CD4-positive, alpha-beta T cell treated with Interleukin-17A for 1 hour (primary cell): ENCODE data around the gene GMIP.
"Not testable (repeated sequence)": the region's sequence is repeated elsewhere in the genome, so short reads cannot be mapped to it uniquely, and the experiment has no call there.

Experiments
- DNase-seq: peaks from one replicate; pipeline ENCODE4 v3.0.0-alpha.2; 2020

GMIP gene, protein sequence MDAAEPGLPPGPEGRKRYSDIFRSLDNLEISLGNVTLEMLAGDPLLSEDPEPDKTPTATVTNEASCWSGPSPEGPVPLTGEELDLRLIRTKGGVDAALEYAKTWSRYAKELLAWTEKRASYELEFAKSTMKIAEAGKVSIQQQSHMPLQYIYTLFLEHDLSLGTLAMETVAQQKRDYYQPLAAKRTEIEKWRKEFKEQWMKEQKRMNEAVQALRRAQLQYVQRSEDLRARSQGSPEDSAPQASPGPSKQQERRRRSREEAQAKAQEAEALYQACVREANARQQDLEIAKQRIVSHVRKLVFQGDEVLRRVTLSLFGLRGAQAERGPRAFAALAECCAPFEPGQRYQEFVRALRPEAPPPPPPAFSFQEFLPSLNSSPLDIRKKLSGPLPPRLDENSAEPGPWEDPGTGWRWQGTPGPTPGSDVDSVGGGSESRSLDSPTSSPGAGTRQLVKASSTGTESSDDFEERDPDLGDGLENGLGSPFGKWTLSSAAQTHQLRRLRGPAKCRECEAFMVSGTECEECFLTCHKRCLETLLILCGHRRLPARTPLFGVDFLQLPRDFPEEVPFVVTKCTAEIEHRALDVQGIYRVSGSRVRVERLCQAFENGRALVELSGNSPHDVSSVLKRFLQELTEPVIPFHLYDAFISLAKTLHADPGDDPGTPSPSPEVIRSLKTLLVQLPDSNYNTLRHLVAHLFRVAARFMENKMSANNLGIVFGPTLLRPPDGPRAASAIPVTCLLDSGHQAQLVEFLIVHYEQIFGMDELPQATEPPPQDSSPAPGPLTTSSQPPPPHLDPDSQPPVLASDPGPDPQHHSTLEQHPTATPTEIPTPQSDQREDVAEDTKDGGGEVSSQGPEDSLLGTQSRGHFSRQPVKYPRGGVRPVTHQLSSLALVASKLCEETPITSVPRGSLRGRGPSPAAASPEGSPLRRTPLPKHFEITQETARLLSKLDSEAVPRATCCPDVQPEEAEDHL

DNA sequence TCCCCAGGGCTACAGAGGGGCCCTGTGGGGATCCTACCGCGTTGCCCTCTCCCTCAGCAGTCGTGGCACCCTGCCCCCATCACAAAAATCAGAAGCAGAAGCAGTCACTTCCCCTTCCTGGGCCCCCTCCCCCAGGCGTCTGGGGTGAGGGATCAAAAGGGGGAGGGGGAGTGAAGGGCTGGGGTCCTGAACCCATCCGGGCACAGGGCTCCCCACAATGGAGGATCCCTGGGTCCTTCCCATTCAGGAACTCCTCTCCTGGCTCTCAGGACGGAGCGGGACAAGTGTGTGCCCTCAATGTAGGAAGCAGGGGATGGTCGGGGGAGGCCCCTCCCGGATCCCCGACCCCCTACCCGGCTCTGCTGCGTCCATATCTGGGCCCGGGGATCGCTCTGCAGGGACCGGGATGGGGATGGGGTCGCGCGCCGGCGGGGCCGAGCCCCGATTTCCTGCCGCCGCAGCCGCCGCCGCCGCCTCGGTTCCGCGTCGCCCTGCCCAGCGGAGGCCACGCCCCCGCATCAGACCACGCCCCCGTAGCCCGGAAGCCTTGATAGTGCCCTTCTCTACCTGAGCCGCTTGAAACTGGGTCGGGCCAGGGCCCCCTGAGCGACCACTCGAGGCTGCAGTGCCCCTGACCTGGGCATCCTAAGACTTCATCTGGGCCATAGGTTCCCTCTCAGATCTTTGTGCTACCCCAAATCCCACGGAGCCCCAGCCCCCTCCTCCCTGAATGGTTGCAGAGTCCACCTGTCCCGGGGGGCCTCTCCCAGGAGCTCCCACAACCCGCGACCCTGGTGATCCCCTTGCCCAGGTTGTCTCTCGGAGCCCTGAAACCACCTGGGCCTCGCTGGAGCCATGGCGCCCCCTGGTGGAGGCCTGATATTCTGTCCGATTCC, at the start of gene GMIP:
Gene GMIP (minus strand): TSS at position 500 of the 896 bp plus-strand sequence. CDS start 128 bp downstream, at position 372.
- DNase-seq, result peak; percentile 90

DNA sequence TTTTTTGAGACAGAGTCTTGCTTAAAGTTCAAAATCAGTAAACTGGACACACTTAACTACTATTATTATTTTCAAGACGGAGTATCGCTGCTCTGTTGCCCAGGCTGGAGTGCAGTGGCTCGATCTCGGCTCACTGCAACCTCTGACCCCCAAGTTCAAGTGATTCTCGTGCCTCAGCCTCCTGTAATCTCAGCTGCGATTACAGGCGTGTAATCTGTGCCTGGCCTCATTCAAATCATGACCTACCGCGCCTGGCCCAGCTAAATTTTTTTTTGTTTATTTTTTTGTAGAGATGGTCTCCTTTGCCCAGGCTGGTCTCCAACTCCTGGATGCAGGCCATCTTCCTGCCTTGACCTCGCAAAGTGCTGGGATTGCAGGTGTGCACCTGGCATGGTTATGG, 48.2 kb upstream of the GMIP start:
- DNase-seq, result no peak

DNA sequence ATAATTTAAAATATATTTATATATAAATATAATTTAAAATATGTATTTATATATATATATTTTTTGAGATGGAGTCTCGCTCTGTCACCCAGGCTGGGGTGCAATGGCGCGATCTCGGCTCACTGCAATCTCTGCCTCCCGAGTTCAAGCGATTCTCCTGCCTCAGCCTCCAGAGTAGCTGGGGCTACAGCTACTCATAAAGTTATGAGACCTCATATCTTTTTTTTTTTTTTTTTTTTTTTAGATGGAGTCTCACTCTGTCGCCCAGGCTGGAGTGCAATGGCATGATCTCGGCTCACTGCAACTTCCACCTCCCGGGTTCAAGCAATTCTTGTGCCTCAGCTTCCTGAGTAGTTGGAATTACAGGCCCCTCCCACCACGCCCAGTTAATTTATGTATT, 45.6 kb upstream of the GMIP start:
- DNase-seq, result not testable (repeated sequence)

DNA sequence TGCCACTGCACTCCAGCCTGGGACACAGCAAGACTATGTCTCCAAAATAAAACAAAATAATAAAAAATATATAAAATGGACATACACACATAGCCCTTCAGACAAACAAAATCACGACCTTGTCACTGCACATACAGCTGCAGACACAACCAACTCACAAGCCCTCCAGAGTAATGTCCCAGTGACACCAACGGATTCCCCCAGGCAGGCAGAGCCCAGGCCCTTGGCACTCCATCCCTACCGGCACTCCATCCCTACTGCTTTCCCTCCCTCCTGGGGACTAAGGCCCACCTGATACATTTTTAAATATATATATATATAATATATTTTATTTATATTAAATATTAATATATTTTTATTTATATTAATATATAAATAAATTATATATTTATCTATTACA, 43.6 kb upstream of the GMIP start:
- DNase-seq, result no peak

DNA sequence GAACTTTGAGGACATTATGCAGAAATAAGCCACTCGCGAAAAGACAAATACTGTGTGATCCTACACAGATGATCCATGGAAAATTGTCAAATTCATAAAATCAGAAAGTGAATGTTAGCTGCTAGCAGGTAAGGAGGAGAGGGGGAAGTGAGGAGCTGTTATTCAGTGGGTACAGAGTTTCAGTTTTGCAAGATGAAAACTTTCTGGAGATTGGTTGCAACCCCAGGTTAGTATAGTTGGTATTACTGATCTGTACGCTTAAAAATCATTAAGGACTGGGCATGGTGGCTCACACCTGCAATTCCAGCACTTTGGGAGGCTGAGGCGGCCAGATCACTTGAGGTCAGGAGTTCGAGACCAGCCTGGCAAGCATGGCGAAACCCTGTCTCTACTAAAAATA, 43.1 kb upstream of the GMIP start:
- DNase-seq, result no peak

DNA sequence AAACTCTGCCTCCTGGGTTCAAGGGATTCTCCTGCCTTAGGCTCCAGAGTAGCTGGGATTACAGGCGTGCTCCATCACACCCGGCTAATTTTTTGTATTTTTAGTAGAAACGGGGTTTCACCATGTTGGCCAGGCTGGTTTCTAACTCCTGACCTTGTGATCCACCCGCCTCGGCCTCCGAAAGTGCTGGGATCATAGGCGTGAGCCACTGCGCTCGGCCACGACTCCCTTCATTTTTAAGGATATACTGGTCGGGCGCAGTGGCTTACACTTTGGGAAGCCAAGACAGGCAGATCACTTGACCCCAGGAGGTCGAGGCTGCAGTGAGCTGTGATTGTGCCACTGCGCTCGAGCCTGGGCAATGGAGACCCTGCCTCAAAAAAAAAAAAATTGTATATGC, 42.7 kb upstream of the GMIP start:
- not testable (repeated sequence) for DNase-seq

DNA sequence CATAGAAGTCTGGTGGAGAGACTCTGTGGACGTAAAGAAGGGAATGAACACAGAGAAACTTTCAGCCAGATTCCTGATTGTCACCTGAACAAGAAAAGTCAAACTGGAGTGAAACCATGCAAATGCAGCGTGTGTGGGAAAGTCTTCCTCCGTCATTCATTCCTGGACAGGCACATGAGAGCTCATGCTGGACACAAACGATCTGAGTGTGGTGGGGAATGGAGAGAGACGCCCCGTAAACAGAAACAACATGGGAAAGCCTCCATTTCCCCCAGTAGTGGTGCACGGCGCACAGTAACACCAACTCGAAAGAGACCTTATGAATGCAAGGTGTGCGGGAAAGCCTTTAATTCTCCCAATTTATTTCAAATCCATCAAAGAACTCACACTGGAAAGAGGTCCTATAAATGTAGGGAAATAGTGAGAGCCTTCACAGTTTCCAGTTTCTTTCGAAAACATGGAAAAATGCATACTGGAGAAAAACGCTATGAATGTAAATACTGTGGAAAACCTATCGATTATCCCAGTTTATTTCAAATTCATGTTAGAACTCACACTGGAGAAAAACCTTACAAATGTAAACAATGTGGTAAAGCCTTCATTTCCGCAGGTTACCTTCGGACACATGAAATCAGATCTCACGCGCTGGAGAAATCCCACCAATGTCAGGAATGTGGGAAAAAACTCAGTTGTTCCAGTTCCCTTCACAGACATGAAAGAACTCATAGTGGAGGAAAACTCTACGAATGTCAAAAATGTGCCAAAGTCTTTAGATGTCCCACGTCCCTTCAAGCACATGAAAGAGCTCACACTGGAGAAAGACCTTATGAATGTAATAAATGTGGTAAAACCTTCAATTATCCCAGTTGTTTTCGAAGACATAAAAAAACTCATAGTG, 36.0 kb upstream of the GMIP start:
- DNase-seq, result no peak

DNA sequence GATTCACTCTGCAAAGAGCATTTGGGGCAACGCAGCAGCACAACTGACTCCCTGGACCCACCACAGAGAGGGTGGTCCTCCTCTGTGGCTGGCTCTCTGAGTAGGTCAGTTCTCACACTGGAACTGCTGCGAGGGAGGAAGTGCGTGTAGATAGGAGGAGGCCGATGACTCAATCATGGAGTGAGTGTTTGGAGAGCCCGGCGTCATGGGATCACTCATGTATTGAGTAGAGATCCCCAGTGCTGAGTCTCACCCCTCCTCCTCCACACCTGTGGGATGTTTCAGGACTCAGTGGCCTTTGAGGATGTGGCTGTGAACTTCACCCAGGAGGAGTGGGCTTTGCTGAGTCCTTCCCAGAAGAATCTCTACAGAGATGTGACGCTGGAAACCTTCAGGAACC, 34.1 kb upstream of the GMIP start:
- no peak for DNase-seq

DNA sequence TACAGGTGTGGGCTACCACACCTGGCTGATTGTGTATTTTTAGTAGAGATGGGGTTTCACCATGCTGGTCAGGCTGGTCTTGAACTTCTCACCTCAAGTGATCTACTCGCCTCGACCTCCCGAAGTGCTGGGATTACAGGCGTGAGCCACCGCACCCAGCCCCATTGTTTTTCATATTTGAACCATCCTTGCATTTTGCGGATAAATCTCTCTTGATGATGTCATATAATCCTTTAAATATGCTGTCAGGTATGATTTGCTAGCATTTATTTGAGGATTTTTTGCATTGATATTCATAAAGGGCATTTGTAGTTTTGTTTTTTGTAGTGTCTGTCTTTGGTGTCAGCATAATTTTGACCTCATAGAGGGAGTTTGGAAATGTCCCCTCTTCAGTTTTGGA, 30.9 kb upstream of the GMIP start:
- DNase-seq, result no peak

DNA sequence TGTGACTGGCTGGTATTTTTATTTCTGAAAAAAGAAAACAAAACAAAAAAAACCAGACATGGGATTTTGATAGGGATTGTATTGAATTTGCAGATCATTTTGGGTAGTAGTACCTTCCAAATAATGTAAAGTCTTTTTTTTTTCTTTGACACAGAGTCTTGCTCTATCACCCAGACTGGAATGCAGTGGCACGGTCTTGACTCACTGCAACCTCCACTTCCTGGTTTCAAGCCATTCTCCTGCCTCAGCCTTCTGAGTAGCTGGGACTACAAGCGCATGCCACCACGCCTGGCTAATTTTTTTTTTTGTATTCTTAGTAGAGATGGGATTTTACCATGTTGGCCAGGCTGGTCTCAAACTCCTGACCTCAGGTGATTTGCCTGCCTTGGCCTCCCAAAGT, 29.4 kb upstream of the GMIP start:
- no peak for DNase-seq

DNA sequence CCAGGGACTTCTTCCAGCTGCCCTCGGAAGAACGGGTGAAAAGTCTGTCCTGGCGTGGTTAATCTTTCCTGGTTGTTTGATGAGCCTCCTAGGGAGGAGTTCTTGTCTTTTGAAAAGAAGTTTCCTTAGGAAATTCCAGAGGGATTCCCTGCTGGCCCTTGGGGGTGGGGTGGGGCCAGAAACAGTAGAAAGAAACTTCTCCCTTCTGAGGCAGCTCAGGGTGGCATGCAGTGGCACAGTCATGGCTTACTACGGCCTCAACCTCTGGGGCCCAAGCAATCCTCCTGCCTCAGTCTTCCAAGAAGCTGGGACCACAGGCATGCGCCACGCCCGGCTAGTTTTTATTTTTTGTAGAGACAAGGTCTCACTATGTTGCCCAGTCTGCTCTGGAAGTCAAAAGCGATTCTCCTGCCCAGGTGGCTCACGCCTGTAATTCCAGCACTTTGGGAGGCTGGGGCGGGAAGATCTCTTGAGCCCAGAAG, 26.7 kb upstream of the GMIP start:
- no peak for DNase-seq

DNA sequence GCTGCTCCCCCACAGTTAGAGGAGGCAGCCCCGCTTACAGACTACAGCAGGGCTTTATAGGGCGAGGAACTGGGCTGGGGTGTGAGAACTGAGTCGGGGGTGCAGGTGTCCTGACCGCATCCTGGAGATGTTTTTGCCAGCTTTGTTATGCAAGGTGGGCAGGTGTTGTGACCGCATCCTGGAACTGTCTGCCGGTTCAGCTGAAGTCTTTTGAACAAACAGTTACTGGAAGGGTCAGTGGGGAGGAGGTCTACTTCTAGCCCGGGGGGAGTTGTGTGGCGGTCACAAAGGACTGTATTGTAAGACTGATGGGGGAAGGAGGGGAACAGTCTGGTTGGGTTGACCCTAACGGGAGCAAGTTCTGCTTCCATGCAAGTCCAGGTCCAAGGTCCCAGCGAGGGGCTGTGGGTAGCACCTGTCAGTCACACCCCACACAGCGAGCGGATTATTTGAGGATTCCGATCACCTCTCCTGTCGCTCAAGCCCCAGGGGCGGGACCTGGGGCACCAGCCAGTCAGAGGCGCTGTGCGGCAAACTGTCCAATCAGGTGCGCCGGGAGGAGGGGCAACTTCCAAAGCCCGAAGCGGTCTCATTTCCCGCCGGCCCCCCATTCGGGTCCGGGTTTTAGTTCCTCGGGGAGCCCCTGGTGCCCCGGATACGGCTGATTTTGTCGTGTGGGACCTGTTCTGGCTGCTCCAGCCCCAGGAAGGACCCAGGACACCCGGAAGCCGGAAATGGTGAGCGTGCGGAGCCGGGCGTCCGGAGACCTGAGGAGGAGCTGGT, 25.0 kb upstream of the GMIP start, which contains the start of gene ZNF101:
Gene ZNF101 (plus strand): TSS at position 610 of the 783 bp plus-strand sequence. CDS start 125 bp downstream, at position 735.
- DNase-seq, result peak; percentile 96

DNA sequence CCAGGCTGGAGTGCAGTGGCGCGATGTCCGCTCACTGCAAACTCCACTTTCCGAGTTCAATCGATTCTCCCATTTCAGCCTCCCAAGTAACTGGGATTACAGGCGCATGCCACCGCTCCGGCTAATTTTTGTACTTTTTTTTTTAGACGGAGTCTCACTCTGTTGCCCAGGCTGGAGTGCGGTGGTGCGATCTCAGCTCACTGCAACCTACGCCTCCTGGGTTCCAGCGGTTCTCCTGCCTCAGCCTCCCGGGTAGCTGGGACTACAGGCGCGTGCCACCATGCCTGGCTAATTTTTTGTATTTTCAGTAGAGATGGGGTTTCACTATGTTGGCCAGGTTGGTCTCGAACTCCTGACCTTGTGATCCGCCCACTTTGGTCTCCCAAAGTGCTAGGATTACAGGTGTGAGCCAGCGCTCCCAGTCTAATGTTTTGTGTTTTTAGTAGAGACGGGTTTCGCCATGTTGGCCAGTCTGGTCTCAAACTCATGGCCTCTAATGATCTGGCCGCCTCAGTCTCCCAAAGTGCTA, 22.0 kb upstream of the GMIP start:
- DNase-seq, result not testable (repeated sequence)

DNA sequence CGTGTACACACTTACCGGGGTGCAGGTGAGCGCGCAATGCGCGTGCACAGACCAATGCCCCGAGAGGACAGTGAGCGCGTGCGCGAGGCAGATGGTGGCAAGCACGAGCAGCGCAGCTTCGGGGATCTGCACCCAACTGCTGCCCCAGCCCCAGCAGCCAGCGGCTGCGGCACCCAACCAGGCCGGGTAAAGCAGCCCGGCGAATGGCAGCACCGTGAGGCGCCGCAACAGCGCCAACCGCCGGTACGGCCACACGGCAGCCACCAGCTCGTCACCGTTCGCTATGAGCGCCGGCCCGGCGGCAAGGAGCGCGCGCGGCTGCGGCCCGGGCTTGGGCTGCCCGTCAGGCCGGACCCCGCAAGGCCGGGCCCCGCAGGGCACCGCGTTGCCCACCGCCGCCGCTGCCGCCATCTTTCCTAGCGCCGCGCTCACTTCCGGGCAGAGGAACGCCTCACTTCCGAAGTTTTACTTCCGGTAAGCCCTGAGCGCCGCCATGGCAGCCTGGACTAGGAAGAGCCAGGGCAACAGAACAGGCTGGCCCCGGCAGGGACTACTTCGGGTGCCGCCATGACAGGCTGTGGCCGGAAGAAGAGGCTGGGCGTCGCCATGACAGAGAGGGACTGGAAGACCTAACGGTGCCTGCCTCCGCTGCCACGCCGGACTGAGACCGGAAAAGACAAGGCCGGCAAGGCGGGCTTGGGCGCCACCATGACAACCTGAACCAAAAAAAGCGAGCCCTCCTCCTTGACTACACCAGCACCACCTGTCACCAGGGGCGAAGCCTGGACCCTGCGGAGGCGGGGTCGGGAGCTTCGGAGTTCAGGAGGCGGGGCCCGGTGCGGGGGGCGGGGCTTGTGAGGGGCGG, 20.0 kb upstream of the GMIP start, which contains the start of gene ATP13A1:
Gene ATP13A1 (minus strand): TSS at position 421 of the 865 bp plus-strand sequence. CDS start 10 bp downstream, at position 411.
- DNase-seq, result peak; percentile 98

DNA sequence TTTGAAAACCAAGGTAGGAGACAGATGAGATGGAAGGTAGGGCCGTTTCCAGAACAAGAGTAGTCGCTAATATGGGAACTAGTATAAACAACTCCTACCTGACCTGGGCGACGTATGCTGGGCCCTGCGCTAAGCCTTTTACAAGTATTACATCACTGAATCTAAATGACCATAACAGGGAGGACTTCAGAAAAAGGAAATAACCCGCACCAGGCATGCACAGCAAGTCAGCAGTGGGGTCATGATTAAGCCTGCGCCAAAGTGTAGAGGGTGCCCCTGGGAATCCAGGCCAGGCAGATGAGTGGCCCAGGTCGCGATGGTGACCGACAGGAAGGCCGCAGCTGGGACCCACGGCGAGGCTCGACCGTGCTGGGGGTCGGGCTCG, 19.4 kb upstream of the GMIP start:
- DNase-seq, result no peak

DNA sequence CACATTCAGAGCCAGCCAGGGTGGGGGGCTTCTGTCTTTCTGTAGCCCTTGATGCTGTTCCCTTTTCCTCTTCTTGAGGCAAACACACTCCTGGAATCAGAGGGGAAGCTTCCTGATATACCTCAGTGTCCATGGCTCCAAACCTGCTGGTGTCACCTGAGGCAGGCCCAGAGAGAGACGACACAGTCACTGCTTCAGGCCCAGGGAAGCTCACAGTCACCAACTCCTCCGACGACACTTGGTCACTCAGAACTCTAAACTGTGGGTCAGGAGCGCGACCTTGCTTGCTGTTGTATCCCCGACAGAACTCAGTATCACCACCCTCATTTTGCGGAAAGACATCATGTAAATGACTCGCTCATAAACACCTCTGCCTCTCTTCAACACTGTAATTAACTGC, 18.9 kb upstream of the GMIP start:
- peak; percentile 13 for DNase-seq

DNA sequence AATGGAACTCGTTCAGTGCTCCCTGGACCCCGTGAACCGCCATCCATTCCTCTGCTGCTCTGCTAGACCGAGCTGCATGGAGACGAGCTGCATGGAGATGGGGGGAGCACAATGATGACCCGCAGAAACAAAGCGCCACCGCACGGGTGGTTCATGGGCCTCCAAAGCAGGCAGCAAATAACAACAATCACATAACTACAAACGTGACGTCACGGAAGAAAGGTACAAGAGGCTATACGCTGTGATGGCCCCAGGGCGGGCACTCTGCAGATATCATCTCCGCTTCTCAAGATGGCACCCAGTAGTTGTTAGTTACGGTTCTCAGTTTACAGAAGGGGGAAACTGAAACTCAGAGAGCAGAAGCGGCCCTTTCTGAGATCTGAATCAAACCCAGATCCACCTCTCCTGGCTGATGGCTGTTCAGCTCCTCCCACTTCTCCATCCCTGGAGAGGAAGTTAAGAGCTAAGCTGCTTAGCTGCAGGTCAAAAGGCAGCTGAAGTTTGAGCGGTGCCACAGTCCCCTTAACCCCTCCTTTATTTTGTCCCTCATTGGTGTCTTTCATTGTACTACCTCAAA, 18.3 kb upstream of the GMIP start:
- DNase-seq, result peak; percentile 75

DNA sequence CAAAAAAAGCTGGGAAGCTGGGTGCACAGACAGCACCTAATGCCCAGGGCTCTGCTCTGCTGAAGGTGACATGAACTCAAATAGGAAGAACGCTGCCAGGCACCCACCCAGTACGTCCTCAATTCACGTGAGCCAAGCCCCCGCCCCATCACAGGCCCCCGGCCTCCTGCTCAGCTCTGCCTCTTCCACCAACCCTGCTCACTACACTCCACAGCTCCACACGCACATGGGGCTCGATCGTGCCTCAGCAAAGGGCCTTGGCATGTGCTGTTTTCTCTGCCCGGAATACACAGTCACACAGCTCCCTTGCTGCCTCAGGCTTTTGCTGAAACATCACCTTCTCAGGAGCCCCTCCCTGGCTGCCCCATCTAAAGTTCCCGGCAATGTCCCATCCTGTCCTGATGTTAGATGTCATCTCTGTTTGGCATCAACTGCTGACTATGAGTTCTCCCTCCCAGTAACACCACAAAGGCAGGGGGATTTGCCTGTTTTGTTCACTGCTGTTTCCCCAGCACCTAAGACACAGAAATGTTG, 17.8 kb upstream of the GMIP start:
- no peak for DNase-seq
